GM12878 (cell line): Measurements from ENCODE around the gene FGGY. TPM values are rescaled to one million over a fixed set of nuclear protein-coding genes. Genes with fewer than 3 reads are reported as not detected.

ENCODE experiments used
- ATAC-seq: fragments of 200-7000 bp; cut with Tn5 transposase; 3 replicates; pipeline ENCODE4 v1.9.1; 2020; ENCODE audit warnings: mild to moderate bottlenecking, moderate library complexity
- BruUV-seq: library from RNA; stranded (reverse); fragments of 400-500 nt; replicated peaks from 2 replicates; lab custom pipeline; 2021; lab: Mats Ljungman, UMichigan
- CTCF ChIA-PET: fragments of 300-600 bp; sonication (Branson Sonifier 250); formaldehyde crosslinking; extraction: SDS; loops from one replicate; lab custom pipeline; 2021; ENCODE audit warnings: inconsistent platforms; lab: Yijun Ruan, JAX
- POLR2A ChIA-PET: fragments of 350-600 bp; formaldehyde crosslinking; extraction: SDS; loops from one replicate; lab custom pipeline; 2021; ENCODE audit warnings: inconsistent platforms; lab: Charles Lee
- RAD21 ChIA-PET: fragments of 300-600 bp; sonication (Branson Sonifier 250); formaldehyde crosslinking; loops from one replicate; lab custom pipeline; 2023; ENCODE audit warnings: antibody characterized with exemption; ENCODE audit not compliant: unreplicated experiment; lab: Charles Lee
- SMC1A ChIA-PET: fragments of 300-600 bp; sonication (Branson Sonifier 250); formaldehyde crosslinking; loops from one replicate; lab custom pipeline; 2023; ENCODE audit not compliant: unreplicated experiment, uncharacterized antibody; lab: Charles Lee
- DNase-seq: peaks from one replicate; pipeline ENCODE4 v3.0.0-alpha.2; 2011; ENCODE audit warnings: low read depth, low spot score
- FAIRE-seq: peaks from 3 replicates; lab custom pipeline; 2011; peaks lifted over from hg19 to GRCh38; lab: Jason Lieb, UNC
- H2AFZ ChIP-seq: 2 replicates; pipeline ENCODE4 v1.6.0; 2011; ENCODE audit warnings: low read depth, low read length, control low read depth; ENCODE audit not compliant: control insufficient read depth
- H3K27ac ChIP-seq: 2 replicates; pipeline ENCODE4 v1.5.1; 2011; ENCODE audit warnings: control low read depth; ENCODE audit not compliant: control insufficient read depth, insufficient read depth
- H3K27me3 ChIP-seq, 2 experiments: replicated peaks in 1 of 2; 2 replicates each; pipeline versions ENCODE4 v1.6.0 to v1.6.1; 2011; ENCODE audit warnings: low read length in 1 of 2; ENCODE audit not compliant: control insufficient read depth in 2 of 2, insufficient read depth in 2 of 2
- H3K36me3 ChIP-seq, 2 experiments: 2 replicates each; pipeline ENCODE4 v1.5.1; 2011; ENCODE audit warnings: low read length in 1 of 2; ENCODE audit not compliant: control insufficient read depth in 2 of 2, insufficient read depth in 2 of 2
- H3K4me1 ChIP-seq: 2 replicates; pipeline ENCODE4 v1.6.1; 2011; ENCODE audit warnings: mild to moderate bottlenecking, low read length, moderate library complexity, mixed read lengths; ENCODE audit not compliant: control insufficient read depth, insufficient read depth
- H3K4me2 ChIP-seq: 2 replicates; pipeline ENCODE4 v1.6.0; 2011; ENCODE audit warnings: control low read depth; ENCODE audit not compliant: control insufficient read depth, insufficient read depth
- H3K4me3 ChIP-seq: fragments of 200-600 bp; sonication (generic); 2 replicates; pipeline ENCODE4 v1.5.1; 2016
- H3K79me2 ChIP-seq: 2 replicates; pipeline ENCODE4 v1.6.0; 2011; ENCODE audit warnings: low read length; ENCODE audit not compliant: control insufficient read depth, insufficient read depth
- H3K9ac ChIP-seq: 2 replicates; pipeline ENCODE4 v1.8.0; 2011; ENCODE audit warnings: low read length, control low read depth, mixed read lengths; ENCODE audit not compliant: control insufficient read depth, insufficient read depth
- H3K9me3 ChIP-seq: replicated peaks from 3 replicates; pipeline ENCODE4 v1.5.1; 2011; ENCODE audit warnings: mild to moderate bottlenecking, low read length; ENCODE audit not compliant: control insufficient read depth, insufficient read depth
- H4K20me1 ChIP-seq: 2 replicates; pipeline ENCODE4 v1.6.0; 2011; ENCODE audit not compliant: control insufficient read depth, insufficient read depth
- ETV6 ChIP-seq, 2 experiments: fragments of 450-650 bp in 1 of 2; IDR thresholded peaks in 1 of 2; conservative IDR thresholded peaks in 1 of 2; 2 replicates each; pipeline ENCODE4 v1.6.1; 2014; ENCODE audit warnings: antibody characterized with exemption in 1 of 2, borderline replicate concordance in 1 of 2, low read depth in 1 of 2, mild to moderate bottlenecking in 1 of 2, moderate library complexity in 1 of 2
- REST ChIP-seq: IDR thresholded peaks from 2 replicates; pipeline ENCODE4 v1.6.1; 2012; ENCODE audit warnings: mild to moderate bottlenecking, low read depth, low read length
- WGBS: methylation state at CpG from one replicate; pipeline ENCODE4 v1.1.6; 2016; ENCODE audit warnings: low lambda C conversion rate; ENCODE audit not compliant: insufficient replicate concordance, insufficient coverage; ENCODE audit errors: missing lambda C conversion rate; 5-methylcytosine and 5-hydroxymethylcytosine counted together
- in situ Hi-C: fragments of 300-500 bp; cut with MboI; formaldehyde crosslinking; loops from 9 replicates; pipeline ENCODE4 v1.14.3; 2018; ENCODE audit warnings: mixed read lengths
- intact Hi-C: fragments of 100-400 bp; cut with micrococcal nuclease; formaldehyde crosslinking; loops from one replicate; pipeline ENCODE4 v1.14.2; 2022; ENCODE audit not compliant: unreplicated experiment
- polyA plus RNA-seq, 11 experiments: library from polyadenylated mRNA; depleted of rRNA in 4 of 11; unstranded in 6 of 11; stranded (reverse) in 5 of 11; fragments of >200 nt; fragmentation: Nextera tagmentation in 4 of 11; fragmentation: Illumina TruSeq in 1 of 11; extraction: Ambion mirVana in 4 of 11; extraction: Trizol in 1 of 11; gene quantifications; 1 replicate in 1 of 11; 2 replicates in 10 of 11; pipeline versions ENCODE4 v1.2.1 to v1.2.3, GENCODE V29; 2011 to 2016; ENCODE audit warnings: inconsistent platforms in 2 of 11, missing spikeins in 2 of 11, low read depth in 1 of 11
- total RNA-seq, 4 experiments: library from RNA; depleted of rRNA in 3 of 4; stranded (reverse); fragments of >200 nt in 3 of 4; fragmentation: Illumina TruSeq in 1 of 4; extraction: Trizol in 1 of 4; gene quantifications; 2 replicates each; pipeline versions ENCODE4 v1.2.1 to v1.2.3, GENCODE V29; 2013 to 2021

FGGY gene
- total and polyA plus RNA-seq, 10 of the 15 experiments (the other 5 are each of a cell fraction or from before 2014, with no cell fraction given), result 6.2 to 11.9 (median 7.5) TPM

- in situ Hi-C loops (no loop called here), intact Hi-C loops (loop anchor here (5.0 kb wide), 1 partner anchor 128 kb away; no protein-coding TSS in a partner anchor)
- Histone ChIP-seq H3K9ac (no peak overlapping the region), H3K27me3 (no peaks in the 10 kb centered on the region), H3K4me2 (no peak overlapping the region), H3K4me3 (no peak overlapping the region), H2AFZ (no peak overlapping the region), H3K36me3 (no peaks in the 10 kb centered on the region), H4K20me1 (no peaks in the 10 kb centered on the region), H3K4me1 (peaks cover 6% of the 10 kb centered on the region), H3K79me2 (no peaks in the 10 kb centered on the region), H3K9me3 (no peaks in the 10 kb centered on the region; the same call in 2 of the 3 replicates), H3K27ac (no peak overlapping the region)
- WGBS, result 82% methylated on average over 2 of the region's 2 CpGs
- POLR2A ChIA-PET, result no interaction called here
- SMC1A ChIA-PET, result interaction anchor here (0.6 to 1.7 kb wide), 4 partner anchors 9 to 137 kb away, joined by 3 read pairs; no protein-coding TSS in a partner anchor
- RAD21 ChIA-PET, result interaction anchor here (1.1 to 1.8 kb wide), 2 partner anchors 129 to 210 kb away, joined by 3 read pairs; no protein-coding TSS in a partner anchor
- CTCF ChIA-PET, result interaction anchor here (1.7 kb wide), 1 partner anchor 13 kb away, joined by 3 read pairs; no protein-coding TSS in a partner anchor
- no TSS peak for BruUV-seq
- DNase-seq (no peak), FAIRE-seq (no peak), ATAC-seq (no peak)
- TF ChIP-seq ETV6 (conservative IDR thresholded peaks at IDR 0.05 in 1 of 2, IDR thresholded peaks at IDR 0.05 in 1 of 2; ENCODE audit: borderline replicate concordance in 1 of 2, low read depth in 1 of 2) (no peak), REST (no peak)
Measured at GRCh38 chr1:59569198-59569597, 272.3 kb downstream of the FGGY start.
